ENCODE data around the gene RGMA. TPM values are rescaled to one million over a fixed set of nuclear protein-coding genes. Genes with fewer than 3 reads are reported as not detected.

RGMA gene
- total RNA-seq, 2 donors from 2014 or later, result 0.18 to 0.32 TPM

- no peak for DNase-seq (ENCODE audit: low spot score in 2 of 2)
- H3K36me3 Mint-ChIP-seq, result no peaks in the 10 kb centered on the region
Observed at GRCh38 chr15:93109336-93110102, 20.5 kb upstream of the RGMA start.

GRCh38 chr15:93107646-93108045 lies 18.6 kb upstream of the RGMA start:
- Mint-ChIP-seq H3K27ac (no peak overlapping the region), H3K36me3 (no peaks in the 10 kb centered on the region), H3K9me3 (no peaks in the 10 kb centered on the region)
- ATAC-seq, result no peak
- DNase-seq (ENCODE audit: low spot score in 2 of 2), result no peak

More at GRCh38 chr15:93109336-93110102, 20.5 kb upstream of the RGMA start:
- Mint-ChIP-seq H3K27ac (no peak overlapping the region), H3K9me3 (no peaks in the 10 kb centered on the region)
- no peak for ATAC-seq

GRCh38 chr15:93105485-93105884 lies 16.5 kb upstream of the RGMA start:
- Mint-ChIP-seq H3K36me3 (no peaks in the 10 kb centered on the region), H3K27ac (no peak overlapping the region), H3K9me3 (no peaks in the 10 kb centered on the region)
- ATAC-seq, result no peak
- DNase-seq (ENCODE audit: low spot score in 2 of 2), result no peak

GRCh38 chr15:93103823-93104222 lies 14.8 kb upstream of the RGMA start:
- H3K36me3 Mint-ChIP-seq, result no peaks in the 10 kb centered on the region
- H3K9me3 Mint-ChIP-seq, result no peaks in the 10 kb centered on the region
- ATAC-seq (no peak), DNase-seq (ENCODE audit: low spot score in 2 of 2) (no peak)
- H3K27ac Mint-ChIP-seq, result no peak overlapping the region

- ATAC-seq, result no peak
- H3K36me3 Mint-ChIP-seq, result no peaks in the 10 kb centered on the region
- no peaks in the 10 kb centered on the region for H3K9me3 Mint-ChIP-seq
- H3K27ac Mint-ChIP-seq, result no peak overlapping the region
- no peak for DNase-seq (ENCODE audit: low spot score in 2 of 2)
Observed at GRCh38 chr15:93102211-93102610, 13.2 kb upstream of the RGMA start.

- no peak overlapping the region for H3K27ac Mint-ChIP-seq
- H3K36me3 Mint-ChIP-seq, result no peaks in the 10 kb centered on the region
- H3K9me3 Mint-ChIP-seq, result no peaks in the 10 kb centered on the region
- ATAC-seq (no peak), DNase-seq (ENCODE audit: low spot score in 2 of 2) (no peak)
Observed at GRCh38 chr15:93093765-93094164, 4.8 kb upstream of the RGMA start.

GRCh38 chr15:93091465-93091864 lies 2.5 kb upstream of the RGMA start:
- Mint-ChIP-seq H3K36me3 (peaks cover 0 to 5% of the 10 kb centered on the region in 2 donors), H3K27ac (no peak overlapping the region), H3K9me3 (no peaks in the 10 kb centered on the region)
- DNase-seq (ENCODE audit: low spot score in 2 of 2), result no peak
- no peak for ATAC-seq

GRCh38 chr15:93089727-93090305 lies 805 bp upstream of the RGMA start:
- DNase-seq (ENCODE audit: low spot score in 2 of 2), result no peak
- ATAC-seq, result no peak
- Mint-ChIP-seq H3K36me3 (peaks cover 0 to 5% of the 10 kb centered on the region in 2 donors), H3K27ac (no peak overlapping the region), H3K9me3 (no peaks in the 10 kb centered on the region)

- peak; percentile 64 to 76 for ATAC-seq
- Mint-ChIP-seq H3K9me3 (no peaks in the 10 kb centered on the region), H3K36me3 (peaks cover 0 to 5% of the 10 kb centered on the region in 2 donors)
Observed at GRCh38 chr15:93088200-93088980, 621 bp downstream of the RGMA start.

GRCh38 chr15:93087825-93088199 lies 1.2 kb downstream of the RGMA start:
- ATAC-seq (peak; percentile 65 to 69), DNase-seq (ENCODE audit: low spot score in 2 of 2) (peak in 1 of 2 donors; percentile 75)
- H3K27ac Mint-ChIP-seq, result no peak overlapping the region
- H3K36me3 Mint-ChIP-seq, result peaks cover 0 to 5% of the 10 kb centered on the region in 2 donors
- H3K9me3 Mint-ChIP-seq, result no peaks in the 10 kb centered on the region

More at GRCh38 chr15:93088200-93088980, 621 bp downstream of the RGMA start:
- H3K27ac Mint-ChIP-seq, result no peak overlapping the region
- peak in 1 of 2 donors; percentile 21 for DNase-seq (ENCODE audit: low spot score in 2 of 2)

- DNase-seq (ENCODE audit: low spot score in 2 of 2), result no peak
- H3K27ac Mint-ChIP-seq, result no peak overlapping the region
- H3K36me3 Mint-ChIP-seq, result peaks cover 0 to 5% of the 10 kb centered on the region in 2 donors
- no peak for ATAC-seq
- H3K9me3 Mint-ChIP-seq, result no peaks in the 10 kb centered on the region
Observed at GRCh38 chr15:93086791-93087190, 2.2 kb downstream of the RGMA start.

- no peaks in the 10 kb centered on the region for H3K9me3 Mint-ChIP-seq
- ATAC-seq, result no peak
- H3K36me3 Mint-ChIP-seq, result peaks cover 0 to 5% of the 10 kb centered on the region in 2 donors
- DNase-seq (ENCODE audit: low spot score in 2 of 2), result no peak
- no peak overlapping the region for H3K27ac Mint-ChIP-seq
Observed at GRCh38 chr15:93085692-93086091, 3.3 kb downstream of the RGMA start.

- DNase-seq (ENCODE audit: low spot score in 2 of 2) (no peak), ATAC-seq (no peak)
- H3K27ac Mint-ChIP-seq, result no peak overlapping the region
- H3K9me3 Mint-ChIP-seq, result no peaks in the 10 kb centered on the region
- H3K36me3 Mint-ChIP-seq, result peaks cover 0 to 2% of the 10 kb centered on the region in 2 donors
Observed at GRCh38 chr15:93082861-93083260, 6.2 kb downstream of the RGMA start.

GRCh38 chr15:93081399-93081798 lies 7.6 kb downstream of the RGMA start:
- Mint-ChIP-seq H3K9me3 (no peaks in the 10 kb centered on the region), H3K27ac (no peak overlapping the region), H3K36me3 (no peaks in the 10 kb centered on the region)
- ATAC-seq (no peak), DNase-seq (ENCODE audit: low spot score in 2 of 2) (no peak)

- H3K36me3 Mint-ChIP-seq, result no peaks in the 10 kb centered on the region
- no peak overlapping the region for H3K27ac Mint-ChIP-seq
- no peak for DNase-seq (ENCODE audit: low spot score in 2 of 2)
- no peak for ATAC-seq
- H3K9me3 Mint-ChIP-seq, result no peaks in the 10 kb centered on the region
Observed at GRCh38 chr15:93080451-93080850, 8.6 kb downstream of the RGMA start.

GRCh38 chr15:93076875-93077274 lies 12.1 kb downstream of the RGMA start:
- Mint-ChIP-seq H3K27ac (no peak overlapping the region), H3K9me3 (no peaks in the 10 kb centered on the region), H3K36me3 (peaks cover 9% of the 10 kb centered on the region in 2 donors)
- DNase-seq (ENCODE audit: low spot score in 2 of 2) (no peak), ATAC-seq (no peak)

- no peak for ATAC-seq
- peaks cover 11 to 16% of the 10 kb centered on the region in 2 donors for H3K36me3 Mint-ChIP-seq
- H3K27ac Mint-ChIP-seq, result no peak overlapping the region
- DNase-seq (ENCODE audit: low spot score in 2 of 2), result no peak
- H3K9me3 Mint-ChIP-seq, result no peaks in the 10 kb centered on the region
Observed at GRCh38 chr15:93076217-93076616, 12.8 kb downstream of the RGMA start.
